HCT116 (cell line): Measurements from ENCODE around the gene GEMIN7. TPM values are rescaled to one million over a fixed set of nuclear protein-coding genes. Genes with fewer than 3 reads are reported as not detected.

Experiments used
- ATAC-seq: fragments of 200-7000 bp; cut with Tn5 transposase; 2 replicates; pipeline ENCODE4 v1.9.1; 2020; ENCODE audit warnings: mild to moderate bottlenecking, moderate library complexity
- BruUV-seq: library from RNA; stranded (reverse); fragments of 400-500 nt; replicated peaks from 2 replicates; lab custom pipeline; 2021; lab: Mats Ljungman, UMichigan
- CTCF ChIA-PET: fragments of 300-600 bp; sonication (Branson Sonifier 250); formaldehyde crosslinking; loops from one replicate; lab custom pipeline; 2021; ENCODE audit warnings: antibody characterized with exemption; lab: Charles Lee
- POLR2A ChIA-PET: fragments of 300-600, 350-600 bp; sonication (Branson Sonifier 250); formaldehyde crosslinking; loops from one replicate; lab custom pipeline; 2021; ENCODE audit warnings: antibody characterized with exemption; lab: Charles Lee
- RAD21 ChIA-PET, 2 experiments: fragments of 300-600 bp; sonication (Branson Sonifier 250); formaldehyde crosslinking; loops; one replicate each; lab custom pipeline; 2023; ENCODE audit warnings: low total read pairs in 2 of 2; ENCODE audit not compliant: uncharacterized antibody in 2 of 2, unreplicated experiment in 2 of 2, low non-redundant PET in 1 of 2; lab: Charles Lee
- DNase-seq: peaks from one replicate; pipeline ENCODE4 v3.0.0-alpha.2; 2010; ENCODE audit warnings: low read depth, low spot score
- H2AFZ ChIP-seq: fragments of 200-600 bp; shearing (Covaris generic), sonication (generic); 2 replicates; pipeline ENCODE4 v1.6.1; 2017; ENCODE audit warnings: low read depth, mixed run types, mixed read lengths, antibody characterized with exemption, low read length; ENCODE audit not compliant: poor library complexity, severe bottlenecking
- H3K27ac ChIP-seq: 2 replicates; pipeline ENCODE4 v1.5.1; 2012; ENCODE audit warnings: low read depth, low read length
- H3K27me3 ChIP-seq: fragments of 200-600 bp; sonication (generic); 2 replicates; pipeline ENCODE4 v1.6.1; 2016; ENCODE audit warnings: mixed run types, low read length, mixed read lengths; ENCODE audit not compliant: insufficient read depth
- H3K36me3 ChIP-seq, 2 experiments: fragments of 200-500 bp in 1 of 2; fragments of 200-600 bp in 1 of 2; sonication (Bioruptor generic) in 1 of 2; sonication (generic) in 1 of 2; 2 replicates each; pipeline versions ENCODE4 v1.5.1 to v1.6.1; 2014 to 2016; ENCODE audit warnings: low read length in 2 of 2, inconsistent platforms in 1 of 2, mixed read lengths in 1 of 2, mixed run types in 1 of 2; ENCODE audit not compliant: insufficient read depth in 2 of 2, control insufficient read depth in 1 of 2
- H3K4me1 ChIP-seq, 2 experiments: fragments of 200-600 bp in 1 of 2; sonication (generic) in 1 of 2; 2 replicates each; pipeline versions ENCODE4 v1.5.1 to v1.6.1; 2012 to 2017; ENCODE audit warnings: low read length in 2 of 2, inconsistent platforms in 1 of 2, mild to moderate bottlenecking in 1 of 2, mixed read lengths in 1 of 2, mixed run types in 1 of 2, moderate library complexity in 1 of 2; ENCODE audit not compliant: insufficient read depth in 2 of 2, control insufficient read depth in 1 of 2
- H3K4me2 ChIP-seq: fragments of 200-600 bp; sonication (generic); 2 replicates; pipeline ENCODE4 v1.6.1; 2017; ENCODE audit warnings: mixed run types, low read length, mixed read lengths
- H3K4me3 ChIP-seq, 2 experiments: fragments of 200-600 bp in 1 of 2; sonication (generic) in 1 of 2; replicated peaks in 1 of 2; 2 replicates each; pipeline ENCODE4 v1.5.1; 2011 to 2016; ENCODE audit warnings: low read length in 2 of 2, control low read depth in 1 of 2, low read depth in 1 of 2, mild to moderate bottlenecking in 1 of 2, mixed read lengths in 1 of 2, mixed run types in 1 of 2
- H3K79me2 ChIP-seq: fragments of 200-600 bp; sonication (generic); 2 replicates; pipeline ENCODE4 v1.6.1; 2017; ENCODE audit warnings: mild to moderate bottlenecking, mixed run types, low read length, moderate library complexity, mixed read lengths; ENCODE audit not compliant: insufficient read depth
- H3K9ac ChIP-seq: fragments of 200-600 bp; sonication (generic); 2 replicates; pipeline ENCODE4 v1.6.1; 2016; ENCODE audit warnings: low read length, mixed read lengths
- H3K9me2 ChIP-seq: fragments of 200-600 bp; sonication (generic), shearing (Covaris generic); 2 replicates; pipeline ENCODE4 v1.6.1; 2017; ENCODE audit warnings: mixed run types, mild to moderate bottlenecking, moderate library complexity; ENCODE audit not compliant: insufficient read depth
- H3K9me3 ChIP-seq, 2 experiments: fragments of 200-500 bp in 1 of 2; fragments of 200-600 bp in 1 of 2; sonication (Bioruptor generic) in 1 of 2; sonication (generic) in 1 of 2; 2 replicates each; pipeline ENCODE4 v1.6.1; 2014 to 2017; ENCODE audit warnings: low read length in 2 of 2, mixed read lengths in 2 of 2, inconsistent platforms in 1 of 2, low read depth in 1 of 2, mild to moderate bottlenecking in 1 of 2, mixed run types in 1 of 2, moderate library complexity in 1 of 2; ENCODE audit not compliant: control insufficient read depth in 1 of 2, insufficient read depth in 1 of 2
- H4K20me1 ChIP-seq: fragments of 200-600 bp; sonication (generic), shearing (Covaris generic); 2 replicates; pipeline ENCODE4 v1.6.1; 2017; ENCODE audit warnings: mixed run types, mild to moderate bottlenecking, moderate library complexity; ENCODE audit not compliant: insufficient read depth
- ELF1 ChIP-seq: IDR thresholded peaks from 2 replicates; pipeline ENCODE4 v1.6.1; 2012; ENCODE audit warnings: low read depth, borderline replicate concordance
- SIN3A ChIP-seq: IDR thresholded peaks from 2 replicates; pipeline ENCODE4 v1.6.1; 2012; ENCODE audit warnings: low read depth
- SP1 ChIP-seq: IDR thresholded peaks from 2 replicates; pipeline ENCODE4 v1.6.1; 2012; ENCODE audit warnings: low read depth
- ZNF274 ChIP-seq: fragments of 200-500 bp; sonication (Bioruptor generic); IDR thresholded peaks from 2 replicates; pipeline ENCODE4 v1.6.1; 2014; ENCODE audit warnings: mild to moderate bottlenecking, low read depth, low read length, inconsistent platforms
- intact Hi-C: fragments of 100-400 bp; cut with micrococcal nuclease; formaldehyde crosslinking; loops from 2 replicates; pipeline ENCODE4 v1.10.0; 2022
- total RNA-seq: library from RNA; stranded (reverse); gene quantifications from one replicate; pipeline ENCODE4 v1.2.1, GENCODE V29; 2021; ENCODE audit not compliant: unreplicated experiment
- TF ChIP-seq, protein P1 (sequence below): IDR thresholded peaks from 2 replicates; pipeline ENCODE4 v1.6.1; 2012
- TF ChIP-seq, protein P2 (sequence below): IDR thresholded peaks from 2 replicates; pipeline ENCODE4 v1.6.1; 2011; ENCODE audit warnings: mild to moderate bottlenecking, low read length, moderate library complexity; ENCODE audit not compliant: insufficient replicate concordance; ENCODE audit errors: extremely low read depth
- TF ChIP-seq, protein P3 (sequence below): IDR thresholded peaks from 2 replicates; pipeline ENCODE4 v1.6.1; 2012; ENCODE audit warnings: low read depth

Gene GEMIN7
- total RNA-seq, 1 experiment from 2014 or later: 35.4 TPM

DNA sequence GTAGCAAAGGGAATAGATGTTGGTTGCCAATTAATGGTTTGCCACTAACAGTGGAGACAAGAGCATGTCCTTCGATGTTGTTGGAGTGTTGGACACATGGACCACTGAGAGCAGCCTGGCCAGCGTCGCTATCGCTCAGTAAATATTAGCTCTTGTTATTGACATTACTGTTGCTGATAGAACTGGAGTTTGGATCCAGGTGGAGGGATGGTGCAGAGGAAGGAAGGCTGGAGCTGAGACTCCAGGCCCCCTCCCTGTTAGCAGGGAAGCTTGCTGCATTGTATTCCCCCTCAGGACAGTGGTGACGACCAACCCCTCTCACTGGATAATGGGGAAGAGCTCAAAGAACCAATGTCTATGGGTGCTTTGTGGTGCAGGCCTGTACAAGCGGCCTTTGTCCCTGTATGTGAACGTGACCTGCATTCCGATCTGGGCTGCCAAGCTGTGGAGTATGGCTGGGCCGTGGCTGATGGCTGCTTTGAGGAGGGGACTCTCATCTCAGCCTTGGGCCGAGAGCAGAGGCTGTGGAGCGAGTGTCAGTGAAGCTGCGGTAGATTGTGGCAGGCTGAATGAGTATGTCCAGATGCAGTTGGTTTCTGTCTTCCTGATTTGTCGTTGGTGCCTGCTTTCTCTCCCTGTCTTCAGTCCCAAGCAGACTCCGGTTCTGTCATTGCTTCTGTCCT lies 33.2 kb upstream of the GEMIN7 start:
- H3K9me2 ChIP-seq: no peaks in the 10 kb centered on the region
- no peak overlapping the region for H3K9ac ChIP-seq
- no peaks in the 10 kb centered on the region for H3K27me3 ChIP-seq
- H3K36me3 ChIP-seq: peaks cover 37 to 41% of the 10 kb centered on the region in 2 experiments
- ChIA-PET POLR2A (no interaction called here), RAD21 (no interaction called here), CTCF (interaction anchor here (1.8 kb wide), 1 partner anchor 14 kb away, joined by 7 read pairs; no protein-coding TSS in a partner anchor)
- H3K4me1 ChIP-seq: peaks cover under 1 to 20% of the 10 kb centered on the region in 2 experiments; a peak in 3 of 4 replicates
- peaks cover 98% of the 10 kb centered on the region for H3K79me2 ChIP-seq
- H3K4me2 ChIP-seq: no peak overlapping the region
- intact Hi-C loops: no loop called here
- H3K27ac ChIP-seq: no peak overlapping the region
- 0 out of 2 replicates have a peak, but pooled peaks cover 3% of the 10 kb centered on the region for H4K20me1 ChIP-seq
- H3K9me3 ChIP-seq: no peaks in the 10 kb centered on the region
- ATAC-seq (no peak), DNase-seq (no peak)
- TF ChIP-seq, protein P1, sequence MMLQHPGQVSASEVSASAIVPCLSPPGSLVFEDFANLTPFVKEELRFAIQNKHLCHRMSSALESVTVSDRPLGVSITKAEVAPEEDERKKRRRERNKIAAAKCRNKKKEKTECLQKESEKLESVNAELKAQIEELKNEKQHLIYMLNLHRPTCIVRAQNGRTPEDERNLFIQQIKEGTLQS: no peak
- TF ChIP-seq, protein P2, sequence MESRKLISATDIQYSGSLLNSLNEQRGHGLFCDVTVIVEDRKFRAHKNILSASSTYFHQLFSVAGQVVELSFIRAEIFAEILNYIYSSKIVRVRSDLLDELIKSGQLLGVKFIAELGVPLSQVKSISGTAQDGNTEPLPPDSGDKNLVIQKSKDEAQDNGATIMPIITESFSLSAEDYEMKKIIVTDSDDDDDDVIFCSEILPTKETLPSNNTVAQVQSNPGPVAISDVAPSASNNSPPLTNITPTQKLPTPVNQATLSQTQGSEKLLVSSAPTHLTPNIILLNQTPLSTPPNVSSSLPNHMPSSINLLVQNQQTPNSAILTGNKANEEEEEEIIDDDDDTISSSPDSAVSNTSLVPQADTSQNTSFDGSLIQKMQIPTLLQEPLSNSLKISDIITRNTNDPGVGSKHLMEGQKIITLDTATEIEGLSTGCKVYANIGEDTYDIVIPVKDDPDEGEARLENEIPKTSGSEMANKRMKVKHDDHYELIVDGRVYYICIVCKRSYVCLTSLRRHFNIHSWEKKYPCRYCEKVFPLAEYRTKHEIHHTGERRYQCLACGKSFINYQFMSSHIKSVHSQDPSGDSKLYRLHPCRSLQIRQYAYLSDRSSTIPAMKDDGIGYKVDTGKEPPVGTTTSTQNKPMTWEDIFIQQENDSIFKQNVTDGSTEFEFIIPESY: no peak
- TF ChIP-seq, protein P3, sequence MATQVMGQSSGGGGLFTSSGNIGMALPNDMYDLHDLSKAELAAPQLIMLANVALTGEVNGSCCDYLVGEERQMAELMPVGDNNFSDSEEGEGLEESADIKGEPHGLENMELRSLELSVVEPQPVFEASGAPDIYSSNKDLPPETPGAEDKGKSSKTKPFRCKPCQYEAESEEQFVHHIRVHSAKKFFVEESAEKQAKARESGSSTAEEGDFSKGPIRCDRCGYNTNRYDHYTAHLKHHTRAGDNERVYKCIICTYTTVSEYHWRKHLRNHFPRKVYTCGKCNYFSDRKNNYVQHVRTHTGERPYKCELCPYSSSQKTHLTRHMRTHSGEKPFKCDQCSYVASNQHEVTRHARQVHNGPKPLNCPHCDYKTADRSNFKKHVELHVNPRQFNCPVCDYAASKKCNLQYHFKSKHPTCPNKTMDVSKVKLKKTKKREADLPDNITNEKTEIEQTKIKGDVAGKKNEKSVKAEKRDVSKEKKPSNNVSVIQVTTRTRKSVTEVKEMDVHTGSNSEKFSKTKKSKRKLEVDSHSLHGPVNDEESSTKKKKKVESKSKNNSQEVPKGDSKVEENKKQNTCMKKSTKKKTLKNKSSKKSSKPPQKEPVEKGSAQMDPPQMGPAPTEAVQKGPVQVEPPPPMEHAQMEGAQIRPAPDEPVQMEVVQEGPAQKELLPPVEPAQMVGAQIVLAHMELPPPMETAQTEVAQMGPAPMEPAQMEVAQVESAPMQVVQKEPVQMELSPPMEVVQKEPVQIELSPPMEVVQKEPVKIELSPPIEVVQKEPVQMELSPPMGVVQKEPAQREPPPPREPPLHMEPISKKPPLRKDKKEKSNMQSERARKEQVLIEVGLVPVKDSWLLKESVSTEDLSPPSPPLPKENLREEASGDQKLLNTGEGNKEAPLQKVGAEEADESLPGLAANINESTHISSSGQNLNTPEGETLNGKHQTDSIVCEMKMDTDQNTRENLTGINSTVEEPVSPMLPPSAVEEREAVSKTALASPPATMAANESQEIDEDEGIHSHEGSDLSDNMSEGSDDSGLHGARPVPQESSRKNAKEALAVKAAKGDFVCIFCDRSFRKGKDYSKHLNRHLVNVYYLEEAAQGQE: no peak
- no peak for TF ChIP-seq ZNF274
- TF ChIP-seq SIN3A: no peak
- no peak for TF ChIP-seq ELF1
- no peak for TF ChIP-seq SP1
- H3K4me3 ChIP-seq: no peak overlapping the region
- no TSS peak for BruUV-seq
- no peak overlapping the region for H2AFZ ChIP-seq
